H1 (cell line): ENCODE measurements around the gene PI4KA.
"Not testable (repeated sequence)": the region's sequence is repeated elsewhere in the genome, so short reads cannot be mapped to it uniquely, and the experiment has no call there.

Experiments
- CREB1 ChIP-seq: IDR thresholded peaks from 2 replicates; pipeline ENCODE4 v1.6.1; 2012; ENCODE audit warnings: inconsistent platforms
- CTCF ChIP-seq, 3 experiments: IDR thresholded peaks; 1 replicate in 2 of 3; 2 replicates in 1 of 3; pipeline versions ENCODE4 v1.5.1 to v1.6.1; 2011; ENCODE audit warnings: low read length in 3 of 3, mild to moderate bottlenecking in 3 of 3, inconsistent platforms in 2 of 3, low read depth in 1 of 3, moderate library complexity in 1 of 3; ENCODE audit not compliant: insufficient read depth in 1 of 3; ENCODE audit errors: control extremely low read depth in 1 of 3
- EZH2 ChIP-seq: fragments of 200-600 bp; sonication (generic); IDR thresholded peaks from 2 replicates; pipeline ENCODE4 v1.7.1; 2012; ENCODE audit warnings: low read depth, mild to moderate bottlenecking, moderate library complexity, low read length, inconsistent platforms; ENCODE audit not compliant: severe bottlenecking
- FOSL1 ChIP-seq: IDR thresholded peaks from 2 replicates; pipeline ENCODE4 v1.6.1; 2011; ENCODE audit warnings: mild to moderate bottlenecking, low read depth, low read length, moderate library complexity; ENCODE audit not compliant: insufficient read depth
- GTF2F1 ChIP-seq: IDR thresholded peaks from 2 replicates; pipeline ENCODE4 v1.6.1; 2012; ENCODE audit warnings: low read depth, low read length, improper control_type of control experiment, borderline replicate concordance
- POLR2A ChIP-seq, 2 experiments: IDR thresholded peaks; 1 replicate in 1 of 2; 2 replicates in 1 of 2; pipeline ENCODE4 v1.6.1; 2011; ENCODE audit warnings: low read depth in 2 of 2, low read length in 2 of 2, mild to moderate bottlenecking in 2 of 2; ENCODE audit errors: control extremely low read depth in 1 of 2
- SIX5 ChIP-seq: IDR thresholded peaks from 2 replicates; pipeline ENCODE4 v1.6.1; 2011; ENCODE audit warnings: mild to moderate bottlenecking, low read depth, low read length

GRCh38 chr22:20675613-20676012, 183.0 kb downstream of the PI4KA start:
- TF ChIP-seq CTCF (IDR thresholded peaks at IDR 0.05; ENCODE audit: control extremely low read depth in 1 of 3, insufficient read depth in 1 of 3, low read depth in 1 of 3, low read length in 3 of 3); POLR2A (IDR thresholded peaks at IDR 0.05; ENCODE audit: control extremely low read depth in 1 of 2, low read depth in 2 of 2, low read length in 2 of 2); GTF2F1; EZH2; CREB1; FOSL1; SIX5: not testable (repeated sequence)
